Endothelial cell of umbilical vein (primary cell): ENCODE data around the gene SCUBE3. TPM values are rescaled to one million over a fixed set of nuclear protein-coding genes. Genes with fewer than 3 reads are reported as not detected.

Experiments used
- BruUV-seq: library from RNA; stranded (reverse); fragments of 400-500 nt; replicated peaks from 2 replicates; lab custom pipeline; 2021; lab: Mats Ljungman, UMichigan
- CTCF ChIA-PET: fragments of 300-600, 350-600 bp; sonication (Branson Sonifier 250); formaldehyde crosslinking; loops from one replicate; lab custom pipeline; 2021; ENCODE audit warnings: antibody characterized with exemption, inconsistent platforms; lab: Charles Lee
- POLR2A ChIA-PET: fragments of 300-600, 350-600 bp; sonication (Branson Sonifier 250); formaldehyde crosslinking; loops from one replicate; lab custom pipeline; 2021; ENCODE audit warnings: antibody characterized with exemption, inconsistent platforms; lab: Charles Lee
- DNase-seq: peaks from one replicate; pipeline ENCODE4 v3.0.0-alpha.2; 2011; ENCODE audit warnings: low read depth, low spot score
- FAIRE-seq: peaks from 2 replicates; lab custom pipeline; 2011; peaks lifted over from hg19 to GRCh38; lab: Jason Lieb, UNC
- H2AFZ ChIP-seq: 2 replicates; pipeline ENCODE4 v1.6.0; 2012; ENCODE audit warnings: low read depth, low read length, control low read depth, inconsistent platforms
- H3K27ac ChIP-seq: 2 replicates; pipeline ENCODE4 v1.5.1; 2011; ENCODE audit warnings: low read depth, mild to moderate bottlenecking, control low read depth, low read length, moderate library complexity; ENCODE audit not compliant: insufficient read depth
- H3K27me3 ChIP-seq, 2 experiments: 2 replicates each; pipeline versions ENCODE4 v1.6.0 to v1.6.1; 2011; ENCODE audit warnings: low read length in 2 of 2, mixed read lengths in 1 of 2; ENCODE audit not compliant: control insufficient read depth in 2 of 2, insufficient read depth in 2 of 2
- H3K36me3 ChIP-seq, 2 experiments: 2 replicates in 1 of 2; 3 replicates in 1 of 2; pipeline ENCODE4 v1.5.1; 2011; ENCODE audit warnings: low read length in 2 of 2, mild to moderate bottlenecking in 1 of 2, moderate library complexity in 1 of 2; ENCODE audit not compliant: control insufficient read depth in 2 of 2, insufficient read depth in 2 of 2; ENCODE audit errors: extremely low read depth in 1 of 2
- H3K4me1 ChIP-seq: 3 replicates; pipeline ENCODE4 v1.5.1; 2011; ENCODE audit warnings: mild to moderate bottlenecking, low read length; ENCODE audit not compliant: control insufficient read depth, insufficient read depth; ENCODE audit errors: extremely low read depth
- H3K4me2 ChIP-seq: 2 replicates; pipeline ENCODE4 v1.6.1; 2011; ENCODE audit warnings: low read length, control low read depth, mixed read lengths; ENCODE audit not compliant: insufficient read depth
- H3K4me3 ChIP-seq, 3 experiments: fragments of 200-600 bp in 1 of 3; sonication (generic), shearing (Covaris generic) in 1 of 3; replicated peaks in 1 of 3; 2 replicates each; pipeline ENCODE4 v1.5.1; 2011 to 2016; ENCODE audit warnings: control low read depth in 3 of 3, low read length in 3 of 3, mild to moderate bottlenecking in 2 of 3, inconsistent platforms in 1 of 3, low read depth in 1 of 3, moderate library complexity in 1 of 3; ENCODE audit not compliant: insufficient read depth in 1 of 3
- H3K79me2 ChIP-seq: 2 replicates; pipeline ENCODE4 v1.6.0; 2012; ENCODE audit warnings: low read length, inconsistent platforms; ENCODE audit not compliant: control insufficient read depth, insufficient read depth
- H3K9ac ChIP-seq: replicated peaks from 2 replicates; pipeline ENCODE3; 2011; ENCODE audit warnings: low read length, control low read depth; ENCODE audit not compliant: insufficient read depth; ENCODE audit errors: extremely low read depth
- H3K9me1 ChIP-seq: replicated peaks from 3 replicates; pipeline ENCODE4 v1.6.0; 2011; ENCODE audit warnings: mild to moderate bottlenecking, low read length; ENCODE audit not compliant: control insufficient read depth, insufficient read depth; ENCODE audit errors: extremely low read depth
- H3K9me3 ChIP-seq: replicated peaks from 2 replicates; pipeline ENCODE4 v1.5.1; 2012; ENCODE audit warnings: low read length, inconsistent platforms; ENCODE audit not compliant: control insufficient read depth, insufficient read depth
- H4K20me1 ChIP-seq: replicated peaks from 2 replicates; pipeline ENCODE3; 2011; ENCODE audit warnings: mild to moderate bottlenecking, low read length; ENCODE audit not compliant: control insufficient read depth, insufficient read depth; ENCODE audit errors: extremely low read depth
- EZH2 ChIP-seq: IDR thresholded peaks from 2 replicates; pipeline ENCODE4 v1.6.1; 2012; ENCODE audit warnings: borderline replicate concordance, low read depth, mild to moderate bottlenecking, moderate library complexity, low read length, inconsistent platforms; ENCODE audit not compliant: severe bottlenecking
- FOS ChIP-seq: IDR thresholded peaks from 2 replicates; pipeline ENCODE4 v1.6.1; 2011; ENCODE audit warnings: mild to moderate bottlenecking, low read length, moderate library complexity, borderline replicate concordance; ENCODE audit not compliant: insufficient read depth
- GATA2 ChIP-seq: IDR thresholded peaks from 2 replicates; pipeline ENCODE4 v1.7.0; 2011; ENCODE audit warnings: low read depth, mild to moderate bottlenecking, moderate library complexity, mixed read lengths, low read length; ENCODE audit not compliant: insufficient read length, insufficient read depth
- MAX ChIP-seq: IDR thresholded peaks from 2 replicates; pipeline ENCODE4 v1.6.1; 2011; ENCODE audit not compliant: insufficient read depth, insufficient read length
- POLR2AphosphoS5 ChIP-seq: IDR thresholded peaks from 2 replicates; pipeline ENCODE4 v1.6.1; 2012; ENCODE audit warnings: low read depth, mild to moderate bottlenecking, control low read depth, low read length, moderate library complexity; ENCODE audit not compliant: insufficient read depth
- dilution Hi-C: fragments of 300-500 bp; cut with MboI; formaldehyde crosslinking; loops from one replicate; pipeline ENCODE4 v1.15.0; 2019; ENCODE audit warnings: low sequenced_read_pairs; ENCODE audit not compliant: extremely low pct_ligation_motif_present
- intact Hi-C: fragments of 100-400 bp; cut with micrococcal nuclease; formaldehyde crosslinking; loops from one replicate; pipeline ENCODE4 v1.10.0; 2022
- polyA plus RNA-seq, 4 experiments: library from polyadenylated mRNA; depleted of rRNA in 3 of 4; stranded (reverse) in 3 of 4; unstranded in 1 of 4; fragments of >200 nt; gene quantifications; 2 replicates each; pipeline versions ENCODE4 v1.2.1 to v1.2.3, GENCODE V29; 2011 to 2012; ENCODE audit warnings: missing spikeins in 1 of 4
- total RNA-seq: library from RNA; stranded (reverse); gene quantifications from 2 replicates; pipeline ENCODE4 v1.2.3, GENCODE V29; 2021

SCUBE3 gene
- total and polyA plus RNA-seq, 2 donors (not counting 3 experiments of a cell fraction or from before 2014, with no cell fraction given): 1.1 to 1.5 TPM

DNA sequence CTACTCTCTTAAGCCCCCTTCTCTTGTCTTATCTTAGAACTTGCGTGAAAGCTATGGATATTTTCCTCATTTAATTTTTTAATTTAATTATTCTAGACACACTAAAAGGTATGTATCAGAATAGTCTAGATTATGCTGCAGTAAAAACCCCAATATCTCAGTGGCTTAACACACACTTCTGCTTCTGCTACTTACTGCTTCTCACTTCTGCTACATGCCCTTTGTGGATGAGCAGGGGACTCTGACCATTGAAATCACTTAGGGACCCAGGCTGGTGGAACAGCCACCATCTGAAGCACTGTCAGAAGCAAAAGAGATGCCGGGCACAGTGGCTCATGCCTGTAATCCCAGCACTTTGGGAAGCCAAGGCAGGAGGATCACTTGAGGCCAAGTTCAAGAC is 27.2 kb upstream of the SCUBE3 start:
- Histone ChIP-seq H3K79me2 (no peaks in the 10 kb centered on the region), H3K9ac (no peak overlapping the region), H2AFZ (no peak overlapping the region), H3K4me2 (no peak overlapping the region), H4K20me1 (no peaks in the 10 kb centered on the region), H3K27ac (no peak overlapping the region), H3K4me3 (no peak overlapping the region), H3K9me1 (no peaks in the 10 kb centered on the region), H3K36me3 (no peaks in the 10 kb centered on the region), H3K4me1 (peaks cover 5% of the 10 kb centered on the region), H3K9me3 (no peaks in the 10 kb centered on the region), H3K27me3 (peaks cover 2 to 4% of the 10 kb centered on the region in 2 experiments)
- intact Hi-C loops: no loop called here
- CTCF ChIA-PET: interaction anchor here (3.6 kb wide), 1 partner anchor 19 kb away, joined by 21 read pairs; no protein-coding TSS in a partner anchor
- no TSS peak for BruUV-seq
- DNase-seq (no peak), FAIRE-seq (no peak)
- TF ChIP-seq EZH2 (no peak), GATA2 (no peak)
- POLR2A ChIA-PET: no interaction called here
- dilution Hi-C loops: no loop called here

- no peaks in the 10 kb centered on the region for H3K4me1 ChIP-seq
- H3K79me2 ChIP-seq: no peaks in the 10 kb centered on the region
- BruUV-seq: no TSS peak
- TF ChIP-seq FOS: no peak
- TF ChIP-seq MAX: no peak
- no peak for TF ChIP-seq POLR2AphosphoS5
- TF ChIP-seq EZH2: no peak
- no peak overlapping the region for H3K4me2 ChIP-seq
- POLR2A ChIA-PET: no interaction called here
- no peaks in the 10 kb centered on the region for H3K9me3 ChIP-seq
- H3K9me1 ChIP-seq: no peaks in the 10 kb centered on the region
- no peaks in the 10 kb centered on the region for H4K20me1 ChIP-seq
- H3K4me3 ChIP-seq: no peak overlapping the region
- H2AFZ ChIP-seq: no peak overlapping the region
- H3K27ac ChIP-seq: no peak overlapping the region
- FAIRE-seq (no peak), DNase-seq (no peak)
- H3K9ac ChIP-seq: no peak overlapping the region
- CTCF ChIA-PET: interaction anchor here (1.4 to 3.6 kb wide), 2 partner anchors 10 to 16 kb away, joined by 3 to 21 read pairs; no protein-coding TSS in a partner anchor
- H3K36me3 ChIP-seq: no peaks in the 10 kb centered on the region
- H3K27me3 ChIP-seq: peaks cover 2 to 4% of the 10 kb centered on the region in 2 experiments
- dilution Hi-C loops (no loop called here), intact Hi-C loops (no loop called here)
Observed at GRCh38 chr6:35188886-35189285, 24.9 kb upstream of the SCUBE3 start.
